Stimulated activated CD8-positive, alpha-beta memory T cell treated with anti-CD3 and anti-CD28 coated beads, Interleukin-7, amount 100 ng/mL, for 4 hours (primary cell): ENCODE data around the gene MRPS24.

Source experiments
- DNase-seq, 2 donors: peaks; one replicate each; pipeline ENCODE4 v3.0.0-alpha.2; 2020; ENCODE audit warnings: low read depth in 2 of 2

The MRPS24 gene

DNA sequence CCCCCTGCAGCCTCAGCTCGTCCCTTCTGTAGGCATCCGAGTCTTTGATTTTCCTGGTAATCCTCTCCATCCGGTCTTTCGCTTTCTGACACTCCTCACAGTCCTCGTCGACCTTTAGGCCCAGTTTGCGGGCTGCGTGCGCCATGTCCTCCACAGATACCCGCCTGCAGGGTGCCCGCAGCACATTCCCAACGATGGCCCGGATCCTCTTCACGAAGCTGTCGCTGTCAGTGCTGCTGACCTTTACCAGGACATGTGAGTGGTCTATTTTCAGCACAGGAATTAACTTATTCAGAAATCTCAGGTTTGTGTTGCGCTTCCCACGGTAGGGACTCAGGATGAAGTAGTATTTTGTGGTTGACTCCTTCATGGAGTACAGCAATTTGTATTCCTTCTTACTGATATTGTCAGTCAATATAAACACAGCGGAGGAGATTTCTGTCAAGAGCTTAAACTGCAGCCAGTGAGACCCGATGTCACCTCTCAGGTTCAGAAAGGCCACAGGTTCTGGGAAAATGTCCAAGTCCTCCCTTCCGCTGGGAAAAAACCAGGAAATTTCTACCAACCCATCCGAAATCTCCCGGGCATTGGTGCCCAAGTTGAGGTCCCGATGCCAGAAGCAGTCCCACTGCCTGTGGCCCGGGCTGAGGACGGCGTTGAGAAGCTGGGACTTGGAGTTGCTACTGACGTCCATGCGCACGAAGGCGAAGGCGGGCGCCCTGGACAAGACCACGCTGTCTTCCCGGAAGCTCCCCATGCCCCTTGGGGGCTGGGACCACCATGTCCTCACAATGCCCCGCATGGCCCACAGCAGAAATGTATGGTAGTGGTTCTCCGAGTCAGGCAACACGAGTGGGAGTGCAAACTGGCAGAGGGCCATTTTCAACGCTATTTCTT lies 8.9 kb upstream of the MRPS24 start:
- no peak for DNase-seq

- DNase-seq = no peak
Measured at GRCh38 chr7:43876976-43877745, 7.8 kb upstream of the MRPS24 start.

DNA sequence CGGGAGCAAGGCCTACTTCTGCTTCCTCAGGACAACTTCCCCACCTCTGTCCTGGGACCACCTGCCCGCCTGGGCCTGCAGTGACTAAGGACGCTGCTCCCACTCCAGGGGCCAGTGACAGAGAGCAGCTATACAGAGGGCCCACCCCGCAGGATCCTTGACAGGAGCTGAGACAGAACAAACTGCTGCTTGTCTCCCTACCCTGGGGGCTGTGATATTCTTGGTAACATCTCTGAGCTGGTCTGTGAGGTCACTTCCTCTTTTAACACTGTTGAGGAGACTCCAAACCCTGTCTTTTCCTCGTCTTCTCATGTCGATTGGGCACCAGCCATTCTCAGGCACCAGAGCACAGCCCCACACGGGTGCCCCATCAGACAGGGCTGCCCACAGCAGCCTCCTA lies 6.9 kb upstream of the MRPS24 start:
- DNase-seq = no peak

GRCh38 chr7:43873300-43873699 lies 4.0 kb upstream of the MRPS24 start:
- DNase-seq = no peak

DNA sequence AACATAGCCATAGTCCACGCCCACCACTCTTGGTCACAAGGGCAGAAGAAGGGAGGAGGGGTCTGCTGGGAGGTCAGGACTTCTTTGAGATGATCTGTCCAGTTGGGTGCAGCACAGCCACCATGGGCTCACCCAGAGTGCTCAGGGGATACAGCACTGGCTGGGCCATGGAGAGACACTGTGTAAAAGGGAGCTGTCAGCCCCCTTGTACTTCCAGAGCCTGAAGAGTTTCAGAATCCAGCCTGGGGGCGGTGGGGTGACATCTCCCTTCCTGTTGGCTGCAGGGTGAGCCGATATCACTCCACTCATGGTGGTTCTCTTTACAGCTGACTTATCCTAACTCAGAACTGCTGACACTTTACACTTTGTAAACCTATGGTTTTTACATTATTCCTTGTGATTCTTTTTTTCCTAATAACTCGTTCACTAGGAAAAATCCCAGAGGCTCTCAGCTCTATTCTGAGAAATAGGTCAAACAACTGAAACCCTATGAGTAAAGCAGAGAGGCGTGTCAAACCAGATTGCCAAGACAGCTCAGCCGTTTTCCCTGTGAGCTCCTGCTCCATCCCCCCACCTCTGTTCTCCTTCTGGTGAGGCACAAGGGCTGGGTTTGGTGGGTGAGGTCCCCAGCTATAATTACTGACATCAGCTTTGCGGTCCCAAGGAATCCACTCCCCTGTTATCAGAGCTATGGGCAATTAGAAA lies 3.2 kb upstream of the MRPS24 start:
- no peak for DNase-seq

- DNase-seq = no peak
Measured at GRCh38 chr7:43871064-43871463, 1.7 kb upstream of the MRPS24 start.

GRCh38 chr7:43870316-43870715 lies 999 bp upstream of the MRPS24 start:
- DNase-seq = no peak

- DNase-seq = no peak
Measured at GRCh38 chr7:43869867-43870240, 537 bp upstream of the MRPS24 start.

- DNase-seq = no peak
Measured at GRCh38 chr7:43868681-43869005, 674 bp downstream of the MRPS24 start.

GRCh38 chr7:43868181-43868580 lies 1.1 kb downstream of the MRPS24 start:
- DNase-seq = no peak

DNA sequence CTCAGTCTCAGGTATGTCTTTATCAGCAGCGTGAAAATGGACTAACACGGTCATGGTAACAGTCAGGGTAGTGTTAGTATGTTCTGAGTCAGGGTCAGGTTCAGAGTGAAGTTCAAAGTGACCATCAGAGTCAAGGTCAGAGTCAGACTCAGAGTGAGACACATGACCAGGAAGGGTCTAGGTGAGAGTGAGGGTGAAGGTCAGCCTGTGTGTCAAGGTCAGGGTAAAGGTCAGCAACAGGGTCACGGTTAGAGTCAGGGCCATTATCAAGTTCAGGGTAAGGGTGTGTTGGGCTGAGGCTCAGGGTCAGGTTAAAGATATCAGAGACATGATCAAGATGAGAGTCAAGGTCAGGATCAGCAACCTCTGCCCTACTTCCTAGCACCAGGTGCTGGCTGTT lies 4.0 kb downstream of the MRPS24 start:
- DNase-seq = no peak

DNA sequence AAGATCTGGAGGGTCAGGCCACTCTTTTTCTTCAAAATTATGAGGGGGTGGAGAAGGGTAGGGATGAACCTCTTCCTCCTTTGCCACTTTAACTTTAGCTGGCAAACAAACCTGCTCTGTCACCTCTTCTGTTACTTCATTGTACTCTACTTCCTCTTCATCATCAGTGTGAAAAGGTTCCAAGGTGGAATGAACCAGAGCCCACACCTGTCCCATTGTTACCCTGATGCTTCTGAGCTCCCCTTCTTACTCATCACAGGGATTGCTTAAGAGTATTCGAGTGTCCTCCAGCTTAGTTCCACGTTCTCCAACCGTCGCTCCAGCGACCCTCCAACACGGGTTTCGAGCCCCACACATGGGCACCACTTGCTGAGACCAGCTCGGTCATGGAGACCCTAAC lies 5.2 kb downstream of the MRPS24 start:
- DNase-seq = no peak

GRCh38 chr7:43856996-43857395 lies 12.3 kb downstream of the MRPS24 start:
- DNase-seq = no peak

GRCh38 chr7:43856316-43856715 lies 13.0 kb downstream of the MRPS24 start:
- no peak for DNase-seq

- DNase-seq = no peak
Measured at GRCh38 chr7:43855176-43855575, 14.1 kb downstream of the MRPS24 start.

DNA sequence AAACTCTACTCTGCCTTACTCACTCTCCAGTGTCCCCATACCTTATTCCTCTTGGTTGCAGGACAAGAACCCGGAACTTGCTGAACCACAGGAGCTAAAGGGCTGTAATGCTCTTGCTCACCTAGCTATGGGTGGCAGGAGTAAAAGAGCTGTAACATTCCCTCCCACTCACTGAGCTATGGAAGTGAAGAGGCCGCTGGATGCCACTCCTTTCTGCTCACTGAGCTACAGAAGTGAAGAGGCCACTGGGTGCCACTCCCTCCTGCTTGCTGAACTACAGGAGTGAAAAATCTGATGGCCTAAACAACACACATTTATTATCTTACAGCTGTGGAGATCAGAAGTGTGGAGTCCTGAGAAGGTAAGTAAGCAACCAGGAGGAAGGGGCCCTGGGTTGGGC lies 17.5 kb downstream of the MRPS24 start:
- no peak for DNase-seq

DNA sequence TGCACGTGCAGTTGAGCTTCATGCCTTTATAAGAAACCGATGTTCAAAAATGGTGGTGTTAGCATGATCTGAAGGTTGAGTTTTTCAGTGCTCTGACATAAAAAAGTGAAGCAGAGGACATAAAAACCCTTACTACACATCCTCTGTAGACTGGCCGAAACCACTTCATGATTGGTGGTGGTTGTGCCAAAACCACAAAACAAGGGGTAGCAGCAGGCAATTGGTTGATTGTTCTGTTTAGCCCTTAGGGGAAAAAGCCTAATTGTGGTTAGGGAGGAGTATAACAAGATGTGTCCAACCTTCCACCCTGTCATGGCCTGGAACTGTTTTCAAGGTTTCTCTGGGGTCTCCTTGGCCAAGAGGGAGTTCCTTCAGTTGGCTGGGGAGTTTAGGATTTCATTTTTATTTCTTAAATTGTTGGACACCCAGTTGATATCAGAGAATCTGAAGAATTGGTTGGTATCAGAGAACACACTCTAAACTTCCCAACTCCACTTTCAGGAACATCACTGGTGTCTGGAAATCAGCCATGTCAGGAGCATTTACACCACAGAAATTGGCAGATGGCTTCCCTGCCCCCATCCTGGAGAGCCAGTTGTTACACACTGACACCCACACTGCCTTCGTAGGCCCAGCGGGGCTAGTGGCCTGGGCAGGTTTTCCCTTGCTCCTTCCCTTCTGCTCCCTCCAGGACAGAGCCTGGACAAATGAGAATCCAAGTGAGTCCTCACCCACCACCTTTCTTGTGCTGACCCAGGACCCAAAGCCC lies 18.8 kb downstream of the MRPS24 start:
- DNase-seq = no peak

- DNase-seq = no peak
Measured at GRCh38 chr7:43849047-43849446, 20.3 kb downstream of the MRPS24 start.

DNA sequence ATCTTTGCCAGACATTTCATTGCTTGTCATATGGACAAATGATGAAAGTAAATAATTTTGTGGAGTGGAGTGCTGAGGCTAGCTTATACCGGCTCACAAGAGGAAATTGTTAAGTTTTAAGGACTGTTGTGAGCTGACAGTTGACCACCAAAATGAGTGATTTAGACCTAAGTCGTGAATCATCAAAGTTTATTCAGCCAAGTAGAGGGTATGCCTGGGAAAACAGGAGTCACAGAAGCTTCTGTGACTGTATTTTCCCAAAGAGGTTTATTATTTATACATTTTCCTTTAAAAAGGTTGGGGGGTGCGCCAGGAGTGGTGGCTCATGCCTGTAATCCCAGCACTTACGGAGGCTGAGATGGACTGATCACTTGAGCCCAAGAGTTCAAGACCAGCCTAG lies 21.8 kb downstream of the MRPS24 start:
- no peak for DNase-seq

DNA sequence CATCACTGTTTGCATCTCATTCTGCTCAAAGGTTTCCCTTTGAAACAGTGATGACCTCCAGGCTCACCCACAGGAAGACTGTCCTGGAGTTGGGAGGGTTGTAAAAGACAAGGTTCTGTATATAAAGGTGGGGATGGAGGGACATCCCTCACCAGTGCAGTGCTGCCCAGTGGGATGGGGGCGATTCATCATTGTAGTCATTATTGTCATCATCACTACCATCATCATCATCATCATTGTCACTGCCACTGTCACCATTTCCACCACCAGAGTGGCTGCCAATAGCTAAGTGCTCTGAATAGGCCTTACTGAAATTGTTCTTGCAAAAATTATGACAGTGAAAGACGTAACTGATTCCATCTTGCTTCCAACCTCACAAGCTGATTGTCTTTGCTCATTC lies 24.7 kb downstream of the MRPS24 start:
- DNase-seq = no peak

DNA sequence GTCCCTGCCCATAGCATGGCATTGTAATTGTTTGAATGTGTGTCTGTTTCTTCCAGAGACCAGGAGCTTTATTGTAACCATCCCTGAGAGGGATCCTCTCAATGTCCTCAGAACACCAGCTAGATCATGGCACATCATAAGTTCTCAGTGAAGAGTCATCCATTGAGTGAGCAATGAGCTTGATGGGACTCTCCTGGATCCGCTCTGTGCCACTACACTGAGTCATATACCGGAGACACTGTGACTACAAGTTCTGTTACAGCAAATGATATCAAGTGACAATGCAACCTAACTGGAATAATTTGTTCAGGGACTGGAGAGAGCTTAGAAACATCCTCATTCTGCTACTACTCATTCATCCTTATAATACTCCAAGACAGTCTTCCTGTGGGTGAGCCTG lies 25.1 kb downstream of the MRPS24 start:
- DNase-seq = no peak

DNA sequence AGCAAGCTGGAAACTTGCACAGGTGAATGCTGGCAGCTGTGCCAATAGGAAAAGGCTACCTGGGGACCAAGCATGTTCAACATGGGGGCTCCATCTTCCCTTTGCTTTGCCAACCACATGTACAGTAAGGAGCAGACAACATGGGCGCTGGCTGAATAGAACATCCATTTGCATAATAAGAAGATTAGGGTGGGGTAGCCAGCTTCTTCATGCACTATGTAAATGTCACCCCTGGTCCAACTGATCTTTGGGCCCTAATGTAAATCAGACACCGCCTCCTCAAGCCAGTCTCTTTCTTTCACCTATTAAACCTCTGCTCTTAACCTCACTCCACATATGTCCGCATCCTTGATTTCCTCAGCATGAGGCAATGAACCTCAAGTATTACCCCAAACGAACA lies 26.0 kb downstream of the MRPS24 start:
- no peak for DNase-seq
